Adrenal gland (tissue), 12 donors: ENCODE measurements around the gene CETN1. TPM values are rescaled to one million over a fixed set of nuclear protein-coding genes. Genes with fewer than 3 reads are reported as not detected.

Source experiments
- DNase-seq, 7 donors: peaks; one replicate each; pipeline ENCODE4 v3.0.0-alpha.2; 2019 to 2020
- H3K27ac ChIP-seq, 5 donors: fragments of 200-600 bp; sonication (generic) in 4 of 5; 1 replicate in 3 of 5; 2 replicates in 2 of 5; pipeline versions ENCODE4 v1.5.1 to v1.8.0; 2016 to 2020; ENCODE audit warnings: mild to moderate bottlenecking in 1 of 5
- H3K27me3 ChIP-seq: fragments of 200-600 bp; 2 replicates; pipeline ENCODE4 v1.8.0; 2021
- H3K36me3 ChIP-seq, 2 donors: fragments of 200-600 bp; replicated peaks in 1 of 2; 1 replicate in 1 of 2; 2 replicates in 1 of 2; pipeline versions ENCODE4 v1.5.1 to v1.8.0; 2018 to 2022
- H3K4me1 ChIP-seq, 2 donors: fragments of 200-600 bp; replicated peaks in 1 of 2; 1 replicate in 1 of 2; 2 replicates in 1 of 2; pipeline versions ENCODE4 v1.5.1 to v1.8.0; 2018 to 2021
- H3K4me3 ChIP-seq, 4 donors: fragments of 200-600 bp; sonication (generic) in 3 of 4; one replicate each; pipeline ENCODE4 v1.5.1; 2016 to 2018
- H3K9me3 ChIP-seq, 3 donors: fragments of 200-600 bp; sonication (generic) in 1 of 3; replicated peaks in 1 of 3; 1 replicate in 2 of 3; 2 replicates in 1 of 3; pipeline versions ENCODE4 v1.5.1 to v1.8.0; 2016 to 2021
- POLR2A ChIP-seq, 2 donors: fragments of 450-650 bp; IDR thresholded peaks; one replicate each; pipeline ENCODE4 v1.6.1; 2017; ENCODE audit warnings: antibody characterized with exemption in 2 of 2, mild to moderate bottlenecking in 2 of 2, moderate library complexity in 1 of 2
- WGBS, 4 donors: extraction: QIAGEN DNeasy Blood & Tissue Kit in 2 of 4; methylation state at CpG; one replicate each; pipeline versions ENCODE4 v1.1.5 to v1.1.7; 2013 to 2017; 5-methylcytosine and 5-hydroxymethylcytosine counted together
- intact Hi-C, 2 donors: fragments of 100-400 bp; cut with DNase I; formaldehyde crosslinking; loops; one replicate each; pipeline versions ENCODE4 v1.14.1 to v1.15.0; 2022 to 2023
- polyA plus RNA-seq, 3 donors: library from polyadenylated mRNA; stranded (reverse); fragments of 200-250 nt in 2 of 3; fragments of 350-450 nt in 1 of 3; fragmentation: Illumina TruSeq in 1 of 3; extraction: RNeasy Lipid Tissue Mini Kit (QIAGEN cat#74804) in 1 of 3; gene quantifications; one replicate each; pipeline ENCODE4 v1.2.3, GENCODE V29; 2013 to 2014
- total RNA-seq, 9 donors: library from RNA; depleted of rRNA in 4 of 9; stranded (reverse); fragments of >200 nt in 4 of 9; fragments of 120-200 nt in 1 of 9; fragmentation: NEBNext Ultra II Directional in 1 of 9; extraction: Animal tissue kit (Norgen Biotek cat#: 25700) in 1 of 9; gene quantifications; one replicate each; pipeline versions ENCODE4 v1.1.0 to v1.2.4, GENCODE V29; 2013 to 2023
- TF ChIP-seq, protein P1 (sequence below), 6 experiments: fragments of 450-650 bp in 4 of 6; fragments of 200-600 bp in 2 of 6; sonication (generic) in 1 of 6; IDR thresholded peaks; 1 replicate in 5 of 6; 2 replicates in 1 of 6; pipeline versions ENCODE4 v1.5.1 to v1.8.0; 2016 to 2021; ENCODE audit warnings: antibody characterized with exemption in 6 of 6, mild to moderate bottlenecking in 2 of 6, moderate library complexity in 1 of 6
- donor health status: healthy with polysubstance abuse.
- donor health status: Bipolar disorder and iron deficiency.
- donor health status: DM: yes; HTN: yes; CAD: no.
- donor health status: DM: no; HTN: no; CAD: no.
- donor health status: DM: no; HTN: no; CAD: no.
- donor health status: DM: yes; HTN: yes; CAD: no.

Gene CETN1
- total and polyA plus RNA-seq, 12 donors, result not detected

DNA sequence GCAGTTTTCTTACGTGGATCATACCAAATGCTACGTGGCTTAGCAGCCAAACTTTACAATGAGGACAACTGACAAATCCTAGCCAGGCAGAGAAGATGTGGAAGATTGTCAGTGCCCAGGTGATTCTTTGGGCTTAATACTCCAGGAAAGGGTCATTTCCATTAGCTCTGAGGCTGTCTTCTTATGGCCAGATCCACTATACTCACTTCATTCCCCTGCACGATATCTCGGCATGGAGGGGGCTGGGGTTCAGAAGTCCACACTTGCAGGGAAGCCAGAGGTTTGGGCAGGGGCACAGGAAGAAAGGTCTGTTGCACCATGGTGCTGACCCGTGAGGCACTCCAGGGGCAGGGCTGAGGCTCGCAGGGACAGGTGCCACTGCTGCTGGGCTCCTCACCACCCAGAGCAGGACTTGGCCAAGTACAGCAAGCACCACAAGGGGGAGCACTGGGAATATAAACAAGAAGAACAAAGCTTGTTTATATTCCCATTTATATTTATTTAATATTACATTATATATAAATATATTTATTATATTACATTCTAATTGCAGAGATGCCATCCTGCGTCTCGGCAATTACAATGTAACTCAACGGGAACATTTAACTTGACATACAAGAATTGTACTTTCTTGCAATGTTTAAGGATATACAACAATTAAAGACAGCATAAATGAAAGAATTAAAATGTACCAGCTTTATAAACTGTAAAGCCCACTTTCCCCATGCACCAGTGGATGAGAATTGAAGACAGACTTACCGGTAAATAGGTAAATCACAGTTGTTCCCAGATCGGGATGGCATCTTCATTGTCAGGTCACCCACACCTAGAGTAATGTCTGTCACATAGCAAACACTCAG is 43.8 kb downstream of the CETN1 start:
- peak; percentile 69 to 87 (median 75) for DNase-seq
- WGBS, 4 donors, result 49 to 55% (median 53%) methylated on average over 11 of the region's 11 CpGs
- intact Hi-C loops, result loop anchor here (10.0 kb wide), 2 partner anchors 101 to 211 kb away; no protein-coding TSS in a partner anchor

DNA sequence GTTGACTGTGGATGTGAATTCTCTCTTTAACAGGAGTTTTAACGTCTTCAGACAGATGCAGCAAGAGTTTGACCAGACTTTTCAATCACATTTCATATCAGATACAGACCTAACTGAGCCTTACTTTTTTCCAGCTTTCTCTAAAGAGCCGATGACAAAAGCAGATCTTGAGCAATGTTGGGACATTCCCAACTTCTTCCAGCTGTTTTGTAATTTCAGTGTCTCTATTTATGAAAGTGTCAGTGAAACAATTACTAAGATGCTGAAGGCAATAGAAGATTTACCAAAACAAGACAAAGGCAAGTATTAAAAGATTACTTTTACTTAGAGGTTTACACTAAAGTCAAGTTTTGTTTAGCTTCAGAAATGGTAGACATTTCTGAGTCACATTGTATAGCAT is 47.1 kb downstream of the CETN1 start:
- H3K27ac ChIP-seq, result no peak overlapping the region

More for the DNA sequence above, 43.8 kb downstream of the CETN1 start:
- Histone ChIP-seq H3K4me3 (no peak overlapping the region), H3K27me3 (no peaks in the 10 kb centered on the region), H3K4me1 (no peaks in the 10 kb centered on the region), H3K27ac (no peak overlapping the region), H3K9me3 (no peaks in the 10 kb centered on the region), H3K36me3 (no peaks in the 10 kb centered on the region)
- TF ChIP-seq, protein P1, sequence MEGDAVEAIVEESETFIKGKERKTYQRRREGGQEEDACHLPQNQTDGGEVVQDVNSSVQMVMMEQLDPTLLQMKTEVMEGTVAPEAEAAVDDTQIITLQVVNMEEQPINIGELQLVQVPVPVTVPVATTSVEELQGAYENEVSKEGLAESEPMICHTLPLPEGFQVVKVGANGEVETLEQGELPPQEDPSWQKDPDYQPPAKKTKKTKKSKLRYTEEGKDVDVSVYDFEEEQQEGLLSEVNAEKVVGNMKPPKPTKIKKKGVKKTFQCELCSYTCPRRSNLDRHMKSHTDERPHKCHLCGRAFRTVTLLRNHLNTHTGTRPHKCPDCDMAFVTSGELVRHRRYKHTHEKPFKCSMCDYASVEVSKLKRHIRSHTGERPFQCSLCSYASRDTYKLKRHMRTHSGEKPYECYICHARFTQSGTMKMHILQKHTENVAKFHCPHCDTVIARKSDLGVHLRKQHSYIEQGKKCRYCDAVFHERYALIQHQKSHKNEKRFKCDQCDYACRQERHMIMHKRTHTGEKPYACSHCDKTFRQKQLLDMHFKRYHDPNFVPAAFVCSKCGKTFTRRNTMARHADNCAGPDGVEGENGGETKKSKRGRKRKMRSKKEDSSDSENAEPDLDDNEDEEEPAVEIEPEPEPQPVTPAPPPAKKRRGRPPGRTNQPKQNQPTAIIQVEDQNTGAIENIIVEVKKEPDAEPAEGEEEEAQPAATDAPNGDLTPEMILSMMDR (IDR thresholded peaks at IDR 0.05), result peak; percentile 31 to 79 (median 58)
- no peak for TF ChIP-seq POLR2A (IDR thresholded peaks at IDR 0.05)

DNA sequence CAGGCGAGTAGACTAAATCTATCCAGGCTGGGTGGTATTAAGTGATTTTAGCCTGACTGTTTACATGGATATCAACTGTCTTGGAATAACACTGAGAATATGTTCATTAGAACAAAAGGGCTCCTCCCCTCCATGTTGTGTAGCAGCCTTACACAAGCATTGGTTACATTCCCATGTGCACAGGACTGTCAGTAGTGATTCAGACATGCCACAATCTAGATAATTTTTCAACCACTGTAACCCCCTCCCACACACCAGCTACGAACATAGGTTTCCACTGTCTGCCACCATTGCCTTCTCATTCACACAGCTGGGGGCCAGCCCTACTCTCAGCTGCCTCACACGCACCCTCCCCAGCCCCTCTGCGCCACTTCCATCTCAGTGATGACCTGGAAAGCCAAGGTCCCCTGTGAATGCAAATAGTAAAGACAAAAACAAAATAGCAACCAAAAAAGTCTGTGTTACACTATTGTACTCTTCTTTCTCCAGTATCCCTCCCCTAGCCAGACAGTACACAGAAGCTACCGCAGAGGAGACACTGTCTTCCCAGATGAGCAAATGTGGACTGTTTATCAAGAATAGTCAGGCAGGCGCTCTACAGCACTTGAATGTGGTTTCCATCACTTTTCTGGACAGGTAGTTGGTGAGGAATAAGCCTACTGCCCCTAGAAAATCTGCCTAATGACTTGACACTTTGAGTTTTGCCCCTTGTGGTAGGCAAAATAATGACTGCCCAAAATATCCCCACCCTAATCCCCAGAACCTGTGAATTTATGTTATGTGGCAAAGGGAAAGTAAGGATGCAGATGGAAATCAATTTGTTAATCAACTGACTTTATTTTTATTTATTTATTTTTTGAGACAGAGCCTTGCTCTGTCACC is 49.3 kb downstream of the CETN1 start:
- 82 to 87% (median 85%) methylated on average over 6 of the region's 6 CpGs for WGBS, 4 donors
- Histone ChIP-seq H3K4me1 (no peaks in the 10 kb centered on the region), H3K27me3 (no peaks in the 10 kb centered on the region), H3K9me3 (no peaks in the 10 kb centered on the region), H3K27ac (no peak overlapping the region), H3K4me3 (no peak overlapping the region), H3K36me3 (no peaks in the 10 kb centered on the region)
- no peak for TF ChIP-seq POLR2A (IDR thresholded peaks at IDR 0.05)
- TF ChIP-seq, protein P1 (IDR thresholded peaks at IDR 0.05), result peak in 1 of 6 experiments; percentile 10
- intact Hi-C loops, result loop anchor here (5.0 to 10.0 kb wide), 3 partner anchors 95 to 205 kb away; no protein-coding TSS in a partner anchor
- no peak for DNase-seq

More for the DNA sequence above, 47.1 kb downstream of the CETN1 start:
- 64 to 78% (median 72%) methylated on average over 2 of the region's 2 CpGs for WGBS, 4 donors
- no peak for DNase-seq
- no peak overlapping the region for H3K4me3 ChIP-seq
- no peaks in the 10 kb centered on the region for H3K9me3 ChIP-seq
- H3K4me1 ChIP-seq, result no peaks in the 10 kb centered on the region
- no peak for TF ChIP-seq POLR2A (IDR thresholded peaks at IDR 0.05)
- TF ChIP-seq, protein P1 (IDR thresholded peaks at IDR 0.05), result no peak
- intact Hi-C loops, result loop anchor here (10.0 kb wide), 2 partner anchors 98 to 208 kb away; no protein-coding TSS in a partner anchor
- H3K27me3 ChIP-seq, result no peaks in the 10 kb centered on the region
- no peaks in the 10 kb centered on the region for H3K36me3 ChIP-seq

DNA sequence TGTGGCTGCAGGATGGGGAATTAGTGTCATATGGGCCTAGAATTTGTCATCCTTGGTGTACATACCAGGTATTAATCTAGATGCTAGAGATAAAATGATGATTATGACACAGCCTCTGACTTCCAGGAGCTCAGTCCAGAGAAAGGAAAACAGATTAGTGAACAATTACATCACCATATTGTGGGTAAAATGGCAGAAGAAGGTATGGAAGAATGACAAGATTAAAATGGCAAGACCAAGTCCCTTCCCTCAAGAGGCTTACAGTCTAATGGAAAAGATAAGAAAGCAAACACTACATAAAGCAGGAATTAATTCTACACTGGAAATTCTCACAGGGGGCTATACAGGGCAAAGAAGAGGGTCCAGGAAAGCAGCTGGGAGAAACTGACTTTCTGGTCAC is 51.4 kb downstream of the CETN1 start:
- Histone ChIP-seq H3K27ac (no peak overlapping the region), H3K36me3 (no peaks in the 10 kb centered on the region), H3K27me3 (no peaks in the 10 kb centered on the region), H3K4me3 (no peak overlapping the region), H3K9me3 (no peaks in the 10 kb centered on the region), H3K4me1 (no peaks in the 10 kb centered on the region)
- no peak for TF ChIP-seq POLR2A (IDR thresholded peaks at IDR 0.05)
- TF ChIP-seq, protein P1 (IDR thresholded peaks at IDR 0.05), result no peak
- intact Hi-C loops, result loop anchor here in 1 of 2 donors (5.0 kb wide), 1 partner anchor 201 kb away; no protein-coding TSS in a partner anchor
- no peak for DNase-seq
